ENCODE results near the gene LYG1. TPM values are rescaled to one million over a fixed set of nuclear protein-coding genes. Genes with fewer than 3 reads are reported as not detected.

The LYG1 gene
- total and polyA plus RNA-seq, 9 of the 15 experiments (the other 6 are each of a cell fraction or from before 2014, with no cell fraction given), result 0.64 to 2.6 (median 1.2) TPM

DNA sequence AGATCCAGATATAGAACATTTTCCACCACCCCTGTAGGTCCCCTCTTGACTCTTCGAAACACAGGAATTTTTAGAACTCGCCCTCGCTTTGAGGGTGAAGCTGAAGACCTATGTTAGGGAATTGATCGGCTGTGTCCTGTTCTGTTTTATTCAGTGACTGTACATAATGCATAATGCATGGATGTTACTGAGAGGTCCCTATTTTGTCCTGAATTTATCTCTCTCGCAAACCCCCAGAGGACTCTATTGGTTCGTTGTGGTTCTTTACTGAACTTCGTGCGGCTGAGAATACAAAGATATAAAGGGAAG, 35.8 kb upstream of the LYG1 start (continued):
- TF ChIP-seq, protein P1, sequence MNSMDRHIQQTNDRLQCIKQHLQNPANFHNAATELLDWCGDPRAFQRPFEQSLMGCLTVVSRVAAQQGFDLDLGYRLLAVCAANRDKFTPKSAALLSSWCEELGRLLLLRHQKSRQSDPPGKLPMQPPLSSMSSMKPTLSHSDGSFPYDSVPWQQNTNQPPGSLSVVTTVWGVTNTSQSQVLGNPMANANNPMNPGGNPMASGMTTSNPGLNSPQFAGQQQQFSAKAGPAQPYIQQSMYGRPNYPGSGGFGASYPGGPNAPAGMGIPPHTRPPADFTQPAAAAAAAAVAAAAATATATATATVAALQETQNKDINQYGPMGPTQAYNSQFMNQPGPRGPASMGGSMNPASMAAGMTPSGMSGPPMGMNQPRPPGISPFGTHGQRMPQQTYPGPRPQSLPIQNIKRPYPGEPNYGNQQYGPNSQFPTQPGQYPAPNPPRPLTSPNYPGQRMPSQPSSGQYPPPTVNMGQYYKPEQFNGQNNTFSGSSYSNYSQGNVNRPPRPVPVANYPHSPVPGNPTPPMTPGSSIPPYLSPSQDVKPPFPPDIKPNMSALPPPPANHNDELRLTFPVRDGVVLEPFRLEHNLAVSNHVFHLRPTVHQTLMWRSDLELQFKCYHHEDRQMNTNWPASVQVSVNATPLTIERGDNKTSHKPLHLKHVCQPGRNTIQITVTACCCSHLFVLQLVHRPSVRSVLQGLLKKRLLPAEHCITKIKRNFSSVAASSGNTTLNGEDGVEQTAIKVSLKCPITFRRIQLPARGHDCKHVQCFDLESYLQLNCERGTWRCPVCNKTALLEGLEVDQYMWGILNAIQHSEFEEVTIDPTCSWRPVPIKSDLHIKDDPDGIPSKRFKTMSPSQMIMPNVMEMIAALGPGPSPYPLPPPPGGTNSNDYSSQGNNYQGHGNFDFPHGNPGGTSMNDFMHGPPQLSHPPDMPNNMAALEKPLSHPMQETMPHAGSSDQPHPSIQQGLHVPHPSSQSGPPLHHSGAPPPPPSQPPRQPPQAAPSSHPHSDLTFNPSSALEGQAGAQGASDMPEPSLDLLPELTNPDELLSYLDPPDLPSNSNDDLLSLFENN (IDR thresholded peaks at IDR 0.05; ENCODE audit: low read depth in 2 of 2, low read length in 2 of 2), result no peak
- TF ChIP-seq SNRNP70 (optimal IDR thresholded peaks at IDR 0.05; ENCODE audit: low read depth, low read length), result no peak
- no peak for TF ChIP-seq NELFE (IDR thresholded peaks at IDR 0.05; ENCODE audit: insufficient read depth, insufficient read length)
- TF ChIP-seq TSC22D4 (tag; IDR thresholded peaks at IDR 0.05), result no peak
- no peak for TF ChIP-seq NR2F6 (CRISPR knock-in tag; IDR thresholded peaks at IDR 0.05)
- TF ChIP-seq, protein P2, sequence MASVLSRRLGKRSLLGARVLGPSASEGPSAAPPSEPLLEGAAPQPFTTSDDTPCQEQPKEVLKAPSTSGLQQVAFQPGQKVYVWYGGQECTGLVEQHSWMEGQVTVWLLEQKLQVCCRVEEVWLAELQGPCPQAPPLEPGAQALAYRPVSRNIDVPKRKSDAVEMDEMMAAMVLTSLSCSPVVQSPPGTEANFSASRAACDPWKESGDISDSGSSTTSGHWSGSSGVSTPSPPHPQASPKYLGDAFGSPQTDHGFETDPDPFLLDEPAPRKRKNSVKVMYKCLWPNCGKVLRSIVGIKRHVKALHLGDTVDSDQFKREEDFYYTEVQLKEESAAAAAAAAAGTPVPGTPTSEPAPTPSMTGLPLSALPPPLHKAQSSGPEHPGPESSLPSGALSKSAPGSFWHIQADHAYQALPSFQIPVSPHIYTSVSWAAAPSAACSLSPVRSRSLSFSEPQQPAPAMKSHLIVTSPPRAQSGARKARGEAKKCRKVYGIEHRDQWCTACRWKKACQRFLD (CRISPR knock-in tag; IDR thresholded peaks at IDR 0.05), result no peak
- no peak for TF ChIP-seq ZNF695 (CRISPR knock-in tag; IDR thresholded peaks at IDR 0.05)
- no peak for TF ChIP-seq RFX5 (IDR thresholded peaks at IDR 0.05; ENCODE audit: low read depth, low read length)
- no peak for TF ChIP-seq BCOR (IDR thresholded peaks at IDR 0.05)
- no peak for TF ChIP-seq ZNF644 (tag; IDR thresholded peaks at IDR 0.05; ENCODE audit: low read depth)
- TF ChIP-seq RBBP5 (IDR thresholded peaks at IDR 0.05; ENCODE audit: borderline replicate concordance, insufficient read depth, low read length, poor library complexity, severe bottlenecking), result no peak
- TF ChIP-seq CHCHD3 (CRISPR knock-in tag; IDR thresholded peaks at IDR 0.05), result 0 out of 2 replicates have a peak, but pooled peaks have one; percentile 20
- no peak for TF ChIP-seq PTTG1 (tag; IDR thresholded peaks at IDR 0.05; ENCODE audit: low read depth)
- TF ChIP-seq ZNF696 (CRISPR knock-in tag; conservative IDR thresholded peaks at IDR 0.05), result no peak
- TF ChIP-seq, protein P3, sequence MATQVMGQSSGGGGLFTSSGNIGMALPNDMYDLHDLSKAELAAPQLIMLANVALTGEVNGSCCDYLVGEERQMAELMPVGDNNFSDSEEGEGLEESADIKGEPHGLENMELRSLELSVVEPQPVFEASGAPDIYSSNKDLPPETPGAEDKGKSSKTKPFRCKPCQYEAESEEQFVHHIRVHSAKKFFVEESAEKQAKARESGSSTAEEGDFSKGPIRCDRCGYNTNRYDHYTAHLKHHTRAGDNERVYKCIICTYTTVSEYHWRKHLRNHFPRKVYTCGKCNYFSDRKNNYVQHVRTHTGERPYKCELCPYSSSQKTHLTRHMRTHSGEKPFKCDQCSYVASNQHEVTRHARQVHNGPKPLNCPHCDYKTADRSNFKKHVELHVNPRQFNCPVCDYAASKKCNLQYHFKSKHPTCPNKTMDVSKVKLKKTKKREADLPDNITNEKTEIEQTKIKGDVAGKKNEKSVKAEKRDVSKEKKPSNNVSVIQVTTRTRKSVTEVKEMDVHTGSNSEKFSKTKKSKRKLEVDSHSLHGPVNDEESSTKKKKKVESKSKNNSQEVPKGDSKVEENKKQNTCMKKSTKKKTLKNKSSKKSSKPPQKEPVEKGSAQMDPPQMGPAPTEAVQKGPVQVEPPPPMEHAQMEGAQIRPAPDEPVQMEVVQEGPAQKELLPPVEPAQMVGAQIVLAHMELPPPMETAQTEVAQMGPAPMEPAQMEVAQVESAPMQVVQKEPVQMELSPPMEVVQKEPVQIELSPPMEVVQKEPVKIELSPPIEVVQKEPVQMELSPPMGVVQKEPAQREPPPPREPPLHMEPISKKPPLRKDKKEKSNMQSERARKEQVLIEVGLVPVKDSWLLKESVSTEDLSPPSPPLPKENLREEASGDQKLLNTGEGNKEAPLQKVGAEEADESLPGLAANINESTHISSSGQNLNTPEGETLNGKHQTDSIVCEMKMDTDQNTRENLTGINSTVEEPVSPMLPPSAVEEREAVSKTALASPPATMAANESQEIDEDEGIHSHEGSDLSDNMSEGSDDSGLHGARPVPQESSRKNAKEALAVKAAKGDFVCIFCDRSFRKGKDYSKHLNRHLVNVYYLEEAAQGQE (IDR thresholded peaks at IDR 0.05; ENCODE audit: borderline replicate concordance), result no peak
- TF ChIP-seq, protein P3 (CRISPR knock-in tag; IDR thresholded peaks at IDR 0.05; ENCODE audit: low read depth), result no peak
- no peak for TF ChIP-seq RBM39 (optimal IDR thresholded peaks at IDR 0.05; ENCODE audit: low read depth, low read length)
- no peak for TF ChIP-seq XRCC4 (IDR thresholded peaks at IDR 0.05; ENCODE audit: extremely low read depth, insufficient read depth, insufficient read length)
